Esophagus (tissue), 2 donors: Measurements from ENCODE around the gene UBTD2. TPM values are rescaled to one million over a fixed set of nuclear protein-coding genes. Genes with fewer than 3 reads are reported as not detected.

ENCODE experiments used
- H3K27ac ChIP-seq, 2 donors: one replicate each; pipeline ENCODE4 v1.5.1; 2013; ENCODE audit warnings: low read depth in 2 of 2, mild to moderate bottlenecking in 2 of 2, inconsistent platforms in 1 of 2, low read length in 1 of 2, moderate library complexity in 1 of 2
- H3K27me3 ChIP-seq, 2 donors: one replicate each; pipeline ENCODE4 v1.6.1; 2013; ENCODE audit warnings: low read length in 2 of 2, control low read depth in 1 of 2, mild to moderate bottlenecking in 1 of 2; ENCODE audit not compliant: insufficient read depth in 2 of 2, control insufficient read depth in 1 of 2
- H3K36me3 ChIP-seq, 2 donors: one replicate each; pipeline ENCODE4 v1.6.1; 2013; ENCODE audit warnings: low read length in 1 of 2; ENCODE audit not compliant: control insufficient read depth in 2 of 2, insufficient read depth in 2 of 2
- H3K4me1 ChIP-seq, 2 donors: one replicate each; pipeline ENCODE4 v1.6.1; 2013; ENCODE audit warnings: low read length in 1 of 2; ENCODE audit not compliant: control insufficient read depth in 2 of 2, insufficient read depth in 2 of 2
- H3K4me3 ChIP-seq, 2 donors: one replicate each; pipeline ENCODE4 v1.5.1; 2013; ENCODE audit warnings: low read length in 2 of 2, mild to moderate bottlenecking in 2 of 2, low read depth in 1 of 2, moderate library complexity in 1 of 2
- H3K9me3 ChIP-seq, 2 donors: one replicate each; pipeline ENCODE4 v1.6.1; 2013; ENCODE audit warnings: mild to moderate bottlenecking in 2 of 2, low read depth in 1 of 2, low read length in 1 of 2, moderate library complexity in 1 of 2; ENCODE audit not compliant: control insufficient read depth in 2 of 2, insufficient read depth in 1 of 2
- WGBS, 2 donors: extraction: QIAGEN DNeasy Blood & Tissue Kit; methylation state at CpG; one replicate each; pipeline ENCODE4 v1.1.7; 2013; 5-methylcytosine and 5-hydroxymethylcytosine counted together
- polyA plus RNA-seq, 2 donors: library from polyadenylated mRNA; stranded (reverse); fragments of 200-250 nt; gene quantifications; one replicate each; pipeline ENCODE4 v1.2.3, GENCODE V29; 2013
- donor health status: healthy with polysubstance abuse.
- donor health status: Bipolar disorder and iron deficiency.

Gene UBTD2
- polyA plus RNA-seq, 2 donors, result 5.8 to 6.5 TPM

DNA sequence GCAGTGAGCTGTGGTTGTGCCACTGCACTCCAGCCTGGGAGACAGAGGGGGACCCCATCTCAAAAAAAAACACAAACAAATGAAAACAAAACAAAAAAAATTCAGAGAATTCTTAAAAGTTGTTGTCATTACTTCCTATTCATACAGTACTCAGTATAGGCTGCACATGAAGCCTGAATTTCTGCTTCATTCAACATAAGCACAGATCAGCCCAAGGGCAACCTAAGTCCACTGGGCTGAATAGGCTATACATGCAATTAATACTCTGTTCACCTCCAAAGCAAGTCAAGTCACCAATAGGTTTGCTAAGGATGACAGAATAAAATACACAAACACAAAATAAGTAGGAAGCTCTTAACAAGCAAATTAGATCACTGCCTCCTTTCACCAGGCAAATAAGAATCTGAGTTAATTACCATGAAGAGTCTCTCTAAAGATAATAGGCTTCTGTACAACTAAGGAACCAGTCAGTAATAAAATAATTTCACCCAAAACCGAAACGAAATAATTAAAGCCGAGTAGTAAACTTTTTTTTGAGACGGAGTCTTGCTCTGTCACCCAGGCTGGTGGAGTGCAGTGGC is 18.7 kb downstream of the UBTD2 start:
- H3K27ac ChIP-seq, result no peak overlapping the region
- H3K36me3 ChIP-seq, result no peaks in the 10 kb centered on the region

GRCh38 chr5:172255444-172255843 is 28.1 kb downstream of the UBTD2 start:
- Histone ChIP-seq H3K4me1 (no peaks in the 10 kb centered on the region), H3K4me3 (no peak overlapping the region)
- 95 to 97% methylated on average over 23 of the region's 23 CpGs for WGBS, 2 donors

More for the DNA sequence above, 18.7 kb downstream of the UBTD2 start:
- H3K27me3 ChIP-seq, result no peaks in the 10 kb centered on the region
- no peaks in the 10 kb centered on the region for H3K4me1 ChIP-seq
- WGBS, 2 donors, result 85 to 93% methylated on average over 4 of the region's 4 CpGs
- H3K4me3 ChIP-seq, result no peak overlapping the region
- H3K9me3 ChIP-seq, result no peaks in the 10 kb centered on the region

GRCh38 chr5:172252501-172252900 is 31.1 kb downstream of the UBTD2 start:
- Histone ChIP-seq H3K27me3 (no peaks in the 10 kb centered on the region), H3K4me1 (no peaks in the 10 kb centered on the region), H3K36me3 (peaks cover 0 to 8% of the 10 kb centered on the region in 2 donors), H3K4me3 (no peak overlapping the region), H3K27ac (no peak overlapping the region), H3K9me3 (peaks cover 2 to 3% of the 10 kb centered on the region in 2 donors)
- WGBS, 2 donors, result 81 to 82% methylated on average over 2 of the region's 2 CpGs

More at GRCh38 chr5:172255444-172255843, 28.1 kb downstream of the UBTD2 start:
- Histone ChIP-seq H3K27ac (no peak overlapping the region), H3K27me3 (no peaks in the 10 kb centered on the region), H3K36me3 (peaks cover 0 to 8% of the 10 kb centered on the region in 2 donors), H3K9me3 (peaks cover 2 to 3% of the 10 kb centered on the region in 2 donors)

GRCh38 chr5:172251419-172251818 is 32.1 kb downstream of the UBTD2 start:
- Histone ChIP-seq H3K27ac (no peak overlapping the region), H3K4me3 (no peak overlapping the region), H3K36me3 (peaks cover 0 to 8% of the 10 kb centered on the region in 2 donors), H3K9me3 (peaks cover 2 to 3% of the 10 kb centered on the region in 2 donors), H3K27me3 (no peaks in the 10 kb centered on the region), H3K4me1 (no peaks in the 10 kb centered on the region)
- 94 to 95% methylated on average over 1 of the region's 1 CpG for WGBS, 2 donors

DNA sequence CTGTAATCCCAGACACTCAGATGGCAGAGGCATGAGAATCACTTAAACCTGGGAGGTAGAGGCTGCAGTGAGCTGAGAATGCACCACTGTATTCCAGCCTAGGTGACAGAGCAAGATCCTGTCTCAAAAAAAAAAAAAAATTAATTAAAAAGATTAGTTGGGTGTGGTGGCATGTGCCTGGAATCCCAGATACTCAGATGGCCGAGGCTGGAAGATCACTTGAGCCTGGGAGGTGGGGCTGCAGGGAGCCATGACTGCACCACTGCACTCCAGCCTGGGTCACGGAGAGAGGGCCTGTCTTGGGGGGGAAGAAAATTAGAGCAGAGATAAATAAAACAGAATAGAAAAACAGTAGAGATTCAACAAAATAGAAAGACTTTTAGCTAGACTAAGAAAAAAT is 34.9 kb downstream of the UBTD2 start:
- Histone ChIP-seq H3K27me3 (no peaks in the 10 kb centered on the region), H3K36me3 (no peaks in the 10 kb centered on the region), H3K4me1 (no peaks in the 10 kb centered on the region), H3K27ac (no peak overlapping the region), H3K9me3 (peaks cover 0 to 3% of the 10 kb centered on the region in 2 donors), H3K4me3 (no peak overlapping the region)
- WGBS, 2 donors, result 78 to 80% methylated on average over 2 of the region's 2 CpGs

- Histone ChIP-seq H3K27ac (no peak overlapping the region), H3K4me1 (no peaks in the 10 kb centered on the region), H3K4me3 (no peak overlapping the region), H3K36me3 (no peaks in the 10 kb centered on the region), H3K9me3 (no peaks in the 10 kb centered on the region), H3K27me3 (no peaks in the 10 kb centered on the region)
- 75 to 82% methylated on average over 1 of the region's 1 CpG for WGBS, 2 donors
Measured at GRCh38 chr5:172245703-172246125, 37.9 kb downstream of the UBTD2 start.

DNA sequence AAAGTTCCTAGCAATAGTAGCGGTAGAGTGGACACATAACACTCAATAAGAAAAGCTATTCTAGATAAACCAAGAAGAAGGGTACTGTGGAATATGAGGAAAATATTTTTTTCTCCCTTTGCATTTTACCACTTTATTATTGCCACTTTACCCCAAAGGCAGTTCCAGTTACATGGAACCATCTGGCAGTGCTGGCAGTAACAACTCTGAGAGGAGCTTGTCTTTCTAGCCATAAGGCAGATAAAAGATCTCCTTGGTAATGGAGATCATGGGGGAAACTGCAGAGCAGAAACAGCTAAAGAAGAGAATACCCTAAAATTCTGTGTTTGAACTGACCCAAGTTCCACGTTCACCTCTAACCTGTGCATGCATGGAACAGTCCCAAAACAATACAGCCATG is 38.5 kb downstream of the UBTD2 start:
- H3K27ac ChIP-seq, result no peak overlapping the region
- no peaks in the 10 kb centered on the region for H3K4me1 ChIP-seq
- H3K4me3 ChIP-seq, result no peak overlapping the region
- H3K9me3 ChIP-seq, result no peaks in the 10 kb centered on the region
- no peaks in the 10 kb centered on the region for H3K27me3 ChIP-seq
- 76 to 95% methylated on average over 2 of the region's 2 CpGs for WGBS, 2 donors
- no peaks in the 10 kb centered on the region for H3K36me3 ChIP-seq

DNA sequence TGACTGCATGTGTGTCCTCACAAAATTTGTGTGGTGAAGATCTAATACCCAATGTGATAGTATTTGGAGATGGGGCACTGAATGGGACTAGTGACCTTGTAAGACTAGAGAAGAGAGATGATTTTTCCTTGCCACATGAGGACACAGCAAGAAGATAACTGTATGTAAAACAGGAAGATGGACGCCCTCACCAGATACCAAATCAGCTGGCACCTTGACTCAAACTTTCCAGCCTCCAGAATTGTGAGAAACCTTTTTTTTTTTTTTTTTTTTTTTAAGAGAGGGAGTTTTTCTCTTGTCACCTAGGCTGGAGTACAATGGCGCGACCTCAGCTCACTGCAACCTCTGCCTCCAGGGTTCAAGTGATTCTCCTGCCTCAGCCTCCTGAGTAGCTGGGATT is 40.3 kb downstream of the UBTD2 start:
- no peaks in the 10 kb centered on the region for H3K9me3 ChIP-seq
- no peaks in the 10 kb centered on the region for H3K4me1 ChIP-seq
- 98% methylated on average over 3 of the region's 3 CpGs for WGBS, 2 donors
- H3K27me3 ChIP-seq, result no peaks in the 10 kb centered on the region
- no peak overlapping the region for H3K27ac ChIP-seq
- no peak overlapping the region for H3K4me3 ChIP-seq
- no peaks in the 10 kb centered on the region for H3K36me3 ChIP-seq

DNA sequence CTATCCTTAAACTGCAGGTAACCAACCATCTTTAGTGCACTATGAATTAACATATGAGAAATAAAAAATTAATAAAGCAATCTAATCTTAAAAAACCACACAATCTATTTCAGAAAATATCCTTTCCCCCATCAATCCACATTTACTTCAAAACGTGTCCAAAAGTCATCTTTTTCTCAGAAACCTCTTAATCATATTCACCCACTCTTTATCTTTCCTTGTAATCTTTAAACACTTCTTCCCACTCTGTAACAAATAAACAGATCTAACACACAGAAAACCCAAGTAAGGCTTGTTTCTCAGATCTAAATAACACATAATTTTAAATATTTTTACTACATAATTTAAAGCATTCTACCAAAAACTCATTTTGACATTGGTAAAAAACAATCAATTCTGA is 45.2 kb downstream of the UBTD2 start:
- H3K4me1 ChIP-seq, result no peaks in the 10 kb centered on the region
- no peaks in the 10 kb centered on the region for H3K9me3 ChIP-seq
- H3K4me3 ChIP-seq, result no peak overlapping the region
- H3K27me3 ChIP-seq, result no peaks in the 10 kb centered on the region
- H3K27ac ChIP-seq, result no peak overlapping the region
- H3K36me3 ChIP-seq, result no peaks in the 10 kb centered on the region
- 47 to 62% methylated on average over 1 of the region's 1 CpG for WGBS, 2 donors
